Measurements from ENCODE around the gene PARP12. TPM values are rescaled to one million over a fixed set of nuclear protein-coding genes. Genes with fewer than 3 reads are reported as not detected.

PARP12 gene
- total RNA-seq, 1 donor from 2014 or later: 54.6 TPM

DNA sequence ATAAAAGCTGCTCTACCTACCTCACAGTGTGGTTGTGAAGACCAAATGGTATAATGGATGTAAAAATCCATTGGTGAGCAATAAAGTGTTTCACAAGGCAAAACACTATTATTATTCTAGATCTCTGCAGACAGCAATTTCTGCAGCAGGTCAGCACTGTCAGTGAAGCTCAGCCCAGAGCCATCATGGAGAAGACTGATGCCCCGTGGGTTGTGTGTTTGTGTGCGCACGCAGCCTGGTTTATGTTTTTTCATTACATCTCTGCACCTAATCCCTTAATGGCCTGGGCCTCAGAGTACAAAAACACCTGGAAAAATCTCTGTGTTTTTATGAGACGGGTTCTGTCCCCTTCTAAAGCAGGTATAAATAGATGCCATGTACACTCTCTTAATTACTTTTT is 64.2 kb downstream of the PARP12 start:
- TF ChIP-seq, protein P1, sequence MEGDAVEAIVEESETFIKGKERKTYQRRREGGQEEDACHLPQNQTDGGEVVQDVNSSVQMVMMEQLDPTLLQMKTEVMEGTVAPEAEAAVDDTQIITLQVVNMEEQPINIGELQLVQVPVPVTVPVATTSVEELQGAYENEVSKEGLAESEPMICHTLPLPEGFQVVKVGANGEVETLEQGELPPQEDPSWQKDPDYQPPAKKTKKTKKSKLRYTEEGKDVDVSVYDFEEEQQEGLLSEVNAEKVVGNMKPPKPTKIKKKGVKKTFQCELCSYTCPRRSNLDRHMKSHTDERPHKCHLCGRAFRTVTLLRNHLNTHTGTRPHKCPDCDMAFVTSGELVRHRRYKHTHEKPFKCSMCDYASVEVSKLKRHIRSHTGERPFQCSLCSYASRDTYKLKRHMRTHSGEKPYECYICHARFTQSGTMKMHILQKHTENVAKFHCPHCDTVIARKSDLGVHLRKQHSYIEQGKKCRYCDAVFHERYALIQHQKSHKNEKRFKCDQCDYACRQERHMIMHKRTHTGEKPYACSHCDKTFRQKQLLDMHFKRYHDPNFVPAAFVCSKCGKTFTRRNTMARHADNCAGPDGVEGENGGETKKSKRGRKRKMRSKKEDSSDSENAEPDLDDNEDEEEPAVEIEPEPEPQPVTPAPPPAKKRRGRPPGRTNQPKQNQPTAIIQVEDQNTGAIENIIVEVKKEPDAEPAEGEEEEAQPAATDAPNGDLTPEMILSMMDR (IDR thresholded peaks at IDR 0.05): no peak
- intact Hi-C loops (cut with DNase I): no loop called here
- Histone ChIP-seq H3K27ac (no peak overlapping the region), H3K27me3 (no peaks in the 10 kb centered on the region), H3K36me3 (no peaks in the 10 kb centered on the region), H3K4me3 (no peak overlapping the region), H3K9me3 (no peaks in the 10 kb centered on the region), H3K4me1 (no peaks in the 10 kb centered on the region)
- no peak for DNase-seq (ENCODE audit: low spot score in 2 of 2)

DNA sequence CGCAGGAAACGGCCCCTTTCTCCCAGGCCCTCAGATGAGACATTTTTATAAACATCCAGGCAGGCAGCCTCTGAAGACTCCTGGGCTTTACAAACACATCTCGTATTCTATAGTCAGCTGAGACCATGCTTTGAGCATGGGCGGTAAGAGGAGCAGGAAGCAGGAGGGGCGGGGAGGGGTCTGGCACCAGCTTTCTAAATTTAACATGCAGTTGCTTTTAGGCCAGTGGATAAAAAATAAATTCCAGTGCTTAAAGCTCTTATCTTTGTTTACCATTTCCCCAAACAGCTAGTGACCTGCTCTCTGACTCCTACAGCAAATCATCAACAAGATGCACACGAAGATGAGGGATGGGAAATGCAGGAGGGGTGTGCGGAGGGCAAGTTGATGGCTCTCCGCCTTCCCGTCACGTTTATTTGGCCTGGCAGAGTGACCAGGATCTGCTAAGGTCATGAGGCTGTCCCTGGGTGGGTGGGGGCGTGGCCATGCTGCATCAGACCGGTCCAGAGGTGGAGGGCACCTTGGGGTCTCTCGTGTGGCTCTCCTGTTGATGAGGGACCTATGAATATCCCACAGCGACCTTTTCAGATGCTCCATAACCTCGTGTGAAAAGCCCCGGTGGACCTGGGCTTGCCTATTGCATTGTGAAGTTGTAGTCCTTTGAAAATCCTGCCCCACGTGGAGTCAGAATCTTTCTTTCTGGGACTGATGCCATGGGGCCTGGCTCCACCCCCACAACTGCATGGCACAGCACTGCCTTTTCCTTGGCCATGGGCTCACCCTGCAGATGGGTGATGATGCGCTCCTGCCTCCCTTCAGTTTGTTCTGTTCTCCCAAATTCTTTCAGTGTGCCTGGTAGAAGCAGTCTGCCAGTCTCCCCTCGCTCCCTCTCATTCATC is 67.5 kb downstream of the PARP12 start:
- no peak overlapping the region for H3K27ac ChIP-seq
- no peaks in the 10 kb centered on the region for H3K9me3 ChIP-seq
- H3K4me3 ChIP-seq: no peak overlapping the region
- no peak for DNase-seq (ENCODE audit: low spot score in 2 of 2)
- H3K27me3 ChIP-seq: no peaks in the 10 kb centered on the region
- intact Hi-C loops (cut with DNase I): no loop called here
- TF ChIP-seq, protein P1 (IDR thresholded peaks at IDR 0.05): no peak
- H3K4me1 ChIP-seq: no peaks in the 10 kb centered on the region
- H3K36me3 ChIP-seq: no peaks in the 10 kb centered on the region

- Histone ChIP-seq H3K27me3 (no peaks in the 10 kb centered on the region), H3K4me1 (no peaks in the 10 kb centered on the region), H3K9me3 (no peaks in the 10 kb centered on the region), H3K27ac (no peak overlapping the region), H3K4me3 (no peak overlapping the region), H3K36me3 (no peaks in the 10 kb centered on the region)
- TF ChIP-seq, protein P1 (IDR thresholded peaks at IDR 0.05): no peak
- intact Hi-C loops (cut with DNase I): no loop called here
- DNase-seq (ENCODE audit: low spot score in 2 of 2): no peak
These were observed 68.4 kb downstream of the PARP12 start for GRCh38 chr7:139994356-139994755.

DNA sequence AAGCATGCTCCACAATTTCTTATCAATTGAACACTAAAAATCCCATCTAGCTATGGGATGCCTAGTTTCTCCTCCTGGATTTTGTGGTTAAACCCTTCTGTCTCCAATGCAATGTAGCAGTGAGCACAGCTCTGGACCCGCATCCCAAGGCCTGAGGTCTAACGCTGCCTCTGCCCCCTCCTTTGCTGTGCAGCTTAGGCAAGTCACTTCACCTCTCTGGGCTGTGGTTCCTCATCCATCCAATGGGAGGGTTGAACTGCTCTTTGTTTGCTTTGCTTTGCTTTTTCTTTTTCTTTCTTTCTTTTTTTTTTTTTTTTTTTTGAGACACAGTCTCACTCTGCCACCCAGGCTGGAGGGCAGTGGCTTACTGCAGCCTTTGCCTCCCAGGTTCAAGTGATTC is 69.2 kb downstream of the PARP12 start:
- no peaks in the 10 kb centered on the region for H3K27me3 ChIP-seq
- no peaks in the 10 kb centered on the region for H3K4me1 ChIP-seq
- intact Hi-C loops (cut with DNase I): no loop called here
- no peaks in the 10 kb centered on the region for H3K36me3 ChIP-seq
- TF ChIP-seq, protein P1 (IDR thresholded peaks at IDR 0.05): no peak
- no peak overlapping the region for H3K27ac ChIP-seq
- H3K9me3 ChIP-seq: no peaks in the 10 kb centered on the region
- no peak for DNase-seq (ENCODE audit: low spot score in 2 of 2)
- no peak overlapping the region for H3K4me3 ChIP-seq

GRCh38 chr7:139993169-139993568 is 69.6 kb downstream of the PARP12 start:
- H3K4me1 ChIP-seq: no peaks in the 10 kb centered on the region
- H3K27me3 ChIP-seq: no peaks in the 10 kb centered on the region
- H3K9me3 ChIP-seq: no peaks in the 10 kb centered on the region
- TF ChIP-seq, protein P1 (IDR thresholded peaks at IDR 0.05): no peak
- H3K27ac ChIP-seq: no peak overlapping the region
- no peak overlapping the region for H3K4me3 ChIP-seq
- H3K36me3 ChIP-seq: no peaks in the 10 kb centered on the region
- DNase-seq (ENCODE audit: low spot score in 2 of 2): no peak
- intact Hi-C loops (cut with DNase I): no loop called here
